ENCODE results near the gene CYB561. TPM values are rescaled to one million over a fixed set of nuclear protein-coding genes. Genes with fewer than 3 reads are reported as not detected.

Gene CYB561
- total and polyA plus RNA-seq, 9 of the 15 experiments (the other 6 are each of a cell fraction or from before 2014, with no cell fraction given) = 4.0 to 30.8 (median 17.4) TPM

DNA sequence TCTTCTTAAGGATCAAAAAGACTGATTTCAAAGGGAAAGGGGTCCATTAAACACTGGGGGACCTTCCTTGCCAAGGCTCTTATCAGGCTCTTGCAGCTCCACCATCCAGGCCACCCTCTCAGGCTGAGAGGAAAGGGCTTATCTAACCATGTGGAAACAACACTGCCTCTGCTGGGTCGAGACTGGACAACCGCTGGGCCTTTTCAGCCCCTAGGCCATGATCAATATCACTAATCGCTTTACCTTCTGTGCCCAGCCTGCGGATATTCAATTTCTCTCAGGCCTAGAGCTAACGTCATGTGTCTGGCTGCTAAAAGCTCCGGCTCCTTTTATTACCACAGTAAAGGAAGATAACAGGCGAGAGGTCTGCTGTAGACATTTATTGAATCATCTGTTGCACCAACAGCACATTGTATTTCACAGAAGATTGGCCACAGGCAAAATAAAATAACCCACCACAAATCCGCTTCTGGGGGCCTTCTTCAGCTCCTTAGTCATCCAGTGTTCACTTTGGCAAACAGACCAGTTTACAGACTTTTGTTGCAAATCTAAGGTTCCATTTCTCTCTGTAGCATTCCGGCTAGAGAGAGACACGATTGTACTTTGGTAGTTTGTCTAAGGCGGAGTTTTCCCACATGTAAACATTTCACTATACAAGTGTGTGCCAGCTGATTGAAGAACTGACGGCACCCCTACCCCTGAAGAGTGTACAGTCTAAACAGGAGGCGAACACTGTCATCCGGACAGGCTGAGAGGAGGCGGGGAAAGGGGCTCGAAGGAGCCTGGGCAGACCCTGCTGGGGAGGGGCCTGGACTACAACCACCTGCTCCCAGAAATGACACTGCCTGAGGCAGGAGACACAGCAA lies 13.9 kb downstream of the CYB561 start (continued):
- TF ChIP-seq, protein P1, sequence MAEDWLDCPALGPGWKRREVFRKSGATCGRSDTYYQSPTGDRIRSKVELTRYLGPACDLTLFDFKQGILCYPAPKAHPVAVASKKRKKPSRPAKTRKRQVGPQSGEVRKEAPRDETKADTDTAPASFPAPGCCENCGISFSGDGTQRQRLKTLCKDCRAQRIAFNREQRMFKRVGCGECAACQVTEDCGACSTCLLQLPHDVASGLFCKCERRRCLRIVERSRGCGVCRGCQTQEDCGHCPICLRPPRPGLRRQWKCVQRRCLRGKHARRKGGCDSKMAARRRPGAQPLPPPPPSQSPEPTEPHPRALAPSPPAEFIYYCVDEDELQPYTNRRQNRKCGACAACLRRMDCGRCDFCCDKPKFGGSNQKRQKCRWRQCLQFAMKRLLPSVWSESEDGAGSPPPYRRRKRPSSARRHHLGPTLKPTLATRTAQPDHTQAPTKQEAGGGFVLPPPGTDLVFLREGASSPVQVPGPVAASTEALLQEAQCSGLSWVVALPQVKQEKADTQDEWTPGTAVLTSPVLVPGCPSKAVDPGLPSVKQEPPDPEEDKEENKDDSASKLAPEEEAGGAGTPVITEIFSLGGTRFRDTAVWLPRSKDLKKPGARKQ (CRISPR knock-in tag; IDR thresholded peaks at IDR 0.05) = no peak
- TF ChIP-seq ZNF316 (IDR thresholded peaks at IDR 0.05) (no peak), L3MBTL2 (IDR thresholded peaks at IDR 0.05) (peak; percentile 87), ATF7 (IDR thresholded peaks at IDR 0.05) (peak; percentile 59; the same call in 1 of the 2 replicates), MYBL2 (IDR thresholded peaks at IDR 0.05; ENCODE audit: low read depth) (no peak), MYBL2 (CRISPR knock-in tag; IDR thresholded peaks at IDR 0.05; ENCODE audit: borderline replicate concordance) (no peak), DPF2 (IDR thresholded peaks at IDR 0.05) (peak; percentile 98), NR2C2 (CRISPR knock-in tag; IDR thresholded peaks at IDR 0.05) (no peak), NR2C2 (tag; IDR thresholded peaks at IDR 0.05) (peak; percentile 34; the same call in 1 of the 2 replicates), HMG20A (CRISPR knock-in tag; conservative IDR thresholded peaks at IDR 0.05) (no peak), PRMT5 (CRISPR knock-in tag; IDR thresholded peaks at IDR 0.05) (no peak), ZNF143 (CRISPR knock-in tag; IDR thresholded peaks at IDR 0.05) (no peak), TBL1XR1 (IDR thresholded peaks at IDR 0.05; ENCODE audit: low read length in 2 of 2) (peak; percentile 55 to 78; a peak in 3 of 4 replicates), ELF4 (CRISPR knock-in tag; IDR thresholded peaks at IDR 0.05) (peak; percentile 83), MCM7 (IDR thresholded peaks at IDR 0.05) (no peak), LEF1 (IDR thresholded peaks at IDR 0.05) (peak; percentile 87), NR3C1 (CRISPR knock-in tag; IDR thresholded peaks at IDR 0.05) (no peak), TRIM24 (IDR thresholded peaks at IDR 0.05) (peak; percentile 79 to 85; a peak in 3 of 4 replicates)
- TF ChIP-seq, protein P2, sequence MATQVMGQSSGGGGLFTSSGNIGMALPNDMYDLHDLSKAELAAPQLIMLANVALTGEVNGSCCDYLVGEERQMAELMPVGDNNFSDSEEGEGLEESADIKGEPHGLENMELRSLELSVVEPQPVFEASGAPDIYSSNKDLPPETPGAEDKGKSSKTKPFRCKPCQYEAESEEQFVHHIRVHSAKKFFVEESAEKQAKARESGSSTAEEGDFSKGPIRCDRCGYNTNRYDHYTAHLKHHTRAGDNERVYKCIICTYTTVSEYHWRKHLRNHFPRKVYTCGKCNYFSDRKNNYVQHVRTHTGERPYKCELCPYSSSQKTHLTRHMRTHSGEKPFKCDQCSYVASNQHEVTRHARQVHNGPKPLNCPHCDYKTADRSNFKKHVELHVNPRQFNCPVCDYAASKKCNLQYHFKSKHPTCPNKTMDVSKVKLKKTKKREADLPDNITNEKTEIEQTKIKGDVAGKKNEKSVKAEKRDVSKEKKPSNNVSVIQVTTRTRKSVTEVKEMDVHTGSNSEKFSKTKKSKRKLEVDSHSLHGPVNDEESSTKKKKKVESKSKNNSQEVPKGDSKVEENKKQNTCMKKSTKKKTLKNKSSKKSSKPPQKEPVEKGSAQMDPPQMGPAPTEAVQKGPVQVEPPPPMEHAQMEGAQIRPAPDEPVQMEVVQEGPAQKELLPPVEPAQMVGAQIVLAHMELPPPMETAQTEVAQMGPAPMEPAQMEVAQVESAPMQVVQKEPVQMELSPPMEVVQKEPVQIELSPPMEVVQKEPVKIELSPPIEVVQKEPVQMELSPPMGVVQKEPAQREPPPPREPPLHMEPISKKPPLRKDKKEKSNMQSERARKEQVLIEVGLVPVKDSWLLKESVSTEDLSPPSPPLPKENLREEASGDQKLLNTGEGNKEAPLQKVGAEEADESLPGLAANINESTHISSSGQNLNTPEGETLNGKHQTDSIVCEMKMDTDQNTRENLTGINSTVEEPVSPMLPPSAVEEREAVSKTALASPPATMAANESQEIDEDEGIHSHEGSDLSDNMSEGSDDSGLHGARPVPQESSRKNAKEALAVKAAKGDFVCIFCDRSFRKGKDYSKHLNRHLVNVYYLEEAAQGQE (IDR thresholded peaks at IDR 0.05; ENCODE audit: borderline replicate concordance) = peak; percentile 7; the same call in 1 of the 2 replicates
- TF ChIP-seq, protein P2 (CRISPR knock-in tag; IDR thresholded peaks at IDR 0.05; ENCODE audit: low read depth) = peak; percentile 17
- TF ChIP-seq, protein P3, sequence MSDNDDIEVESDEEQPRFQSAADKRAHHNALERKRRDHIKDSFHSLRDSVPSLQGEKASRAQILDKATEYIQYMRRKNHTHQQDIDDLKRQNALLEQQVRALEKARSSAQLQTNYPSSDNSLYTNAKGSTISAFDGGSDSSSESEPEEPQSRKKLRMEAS (CRISPR knock-in tag; IDR thresholded peaks at IDR 0.05) = peak; percentile 39; the same call in 1 of the 2 replicates
